NCI-H345 (cell line): ENCODE results near the gene NEURL3.

Source experiments
- DNase-seq: peaks from one replicate; lab custom pipeline; 2025; lab: John Stamatoyannopoulos, UW

Gene NEURL3

DNA sequence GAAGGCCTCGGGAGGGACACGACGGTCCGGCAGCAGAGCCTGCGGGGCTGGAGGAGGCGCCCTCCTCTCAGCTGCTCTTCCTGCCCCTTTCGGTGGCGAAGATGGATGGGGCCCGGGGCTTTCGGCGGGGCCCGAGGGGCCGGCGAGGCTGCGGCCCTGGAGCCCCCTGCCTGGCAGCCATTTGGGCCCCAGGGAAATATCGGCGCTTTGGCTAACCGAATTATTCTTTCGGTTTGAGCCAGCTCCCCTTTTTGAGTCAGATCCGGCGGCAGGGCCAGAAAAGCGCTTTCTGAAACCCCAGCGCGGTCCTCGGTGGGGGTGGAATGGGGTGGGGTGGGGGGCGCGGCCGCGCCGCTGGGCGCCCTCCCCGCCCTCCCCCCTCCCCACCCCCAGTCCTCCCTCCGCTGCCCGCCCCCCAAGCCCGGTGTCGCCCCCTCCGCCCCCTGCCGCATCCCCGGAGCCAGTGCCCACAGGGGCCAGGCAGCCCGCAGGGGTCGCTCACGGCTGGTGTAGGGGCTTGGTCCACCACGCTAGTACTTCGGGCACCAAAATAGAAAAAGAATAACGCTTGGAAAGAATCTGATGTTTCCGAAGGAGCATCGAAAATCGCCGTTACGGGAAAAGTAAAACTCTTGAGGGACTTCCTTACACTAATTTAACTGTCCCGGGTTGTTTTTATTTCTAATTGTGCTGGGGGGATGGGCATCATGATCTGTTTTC lies 22.3 kb upstream of the NEURL3 start:
- DNase-seq, result no peak

DNA sequence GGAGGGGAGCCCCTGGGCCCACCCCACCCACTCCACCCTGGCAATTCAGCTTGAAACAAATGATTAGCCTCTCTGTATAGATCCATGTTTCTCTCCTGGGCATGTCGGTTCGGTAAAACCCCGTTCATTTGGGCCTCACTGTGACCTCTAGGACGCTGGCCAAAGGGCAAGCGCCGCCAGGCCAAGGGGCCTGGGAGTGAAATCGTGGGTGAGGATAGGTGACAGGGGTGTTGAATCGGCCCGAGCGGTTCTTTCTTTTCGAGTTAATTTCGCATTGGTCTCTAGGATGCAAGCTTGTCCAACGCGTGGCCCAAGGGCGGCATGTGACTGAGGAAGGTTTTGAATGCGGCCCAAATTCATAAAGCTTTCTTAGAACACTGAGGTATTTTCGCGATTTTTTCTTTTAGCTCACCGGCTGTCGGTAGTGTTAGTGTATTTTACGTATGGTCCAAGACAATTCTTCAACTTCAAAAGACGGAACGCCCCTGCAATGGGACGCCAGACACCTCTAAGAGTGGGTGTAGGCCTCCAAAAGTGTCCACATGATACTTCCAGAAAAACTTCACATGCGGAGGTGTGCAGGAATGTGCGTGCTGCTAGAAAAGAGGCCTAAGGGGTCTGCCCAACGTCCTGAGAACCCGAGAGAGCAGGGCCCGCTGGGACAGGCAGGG lies 21.6 kb upstream of the NEURL3 start:
- no peak for DNase-seq

DNA sequence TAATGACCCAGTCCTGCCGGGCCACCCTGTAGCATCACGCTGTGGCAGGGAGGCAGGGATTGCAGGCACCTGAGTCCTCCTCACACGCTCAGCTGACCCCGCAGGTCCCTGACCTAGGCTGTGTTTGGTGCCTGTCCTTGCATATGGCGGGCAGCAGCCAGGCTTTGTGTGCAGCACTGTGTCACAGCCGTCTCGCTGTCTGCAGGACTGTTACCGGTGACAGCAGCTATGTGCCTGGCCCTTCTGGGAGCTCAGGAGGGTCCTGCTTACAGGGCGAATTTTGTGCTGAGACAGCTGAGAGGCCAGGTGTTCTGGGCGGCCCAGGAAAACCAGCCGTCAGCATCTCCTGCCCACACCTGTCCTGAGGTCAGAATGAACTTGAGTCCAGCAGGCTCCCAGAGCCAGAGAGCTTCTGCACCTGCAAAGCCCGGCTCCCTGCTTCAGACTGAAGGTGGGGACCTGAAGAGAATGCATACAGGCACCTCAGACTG lies 21.0 kb upstream of the NEURL3 start:
- no peak for DNase-seq

DNA sequence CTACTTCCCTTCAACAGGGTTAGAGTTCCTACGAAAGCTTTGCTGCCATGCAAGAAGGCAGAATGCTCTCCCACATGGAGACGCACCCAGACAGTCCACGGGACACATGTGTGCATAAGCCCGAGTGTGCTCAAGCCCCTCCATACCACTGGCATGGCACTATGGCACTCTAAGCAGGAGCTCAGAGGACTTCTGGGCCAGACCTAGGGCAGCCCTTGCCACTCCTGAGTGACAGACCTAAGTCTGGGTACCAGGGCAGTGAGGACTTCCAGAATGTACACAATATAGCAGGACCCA lies 20.0 kb upstream of the NEURL3 start:
- no peak for DNase-seq

DNA sequence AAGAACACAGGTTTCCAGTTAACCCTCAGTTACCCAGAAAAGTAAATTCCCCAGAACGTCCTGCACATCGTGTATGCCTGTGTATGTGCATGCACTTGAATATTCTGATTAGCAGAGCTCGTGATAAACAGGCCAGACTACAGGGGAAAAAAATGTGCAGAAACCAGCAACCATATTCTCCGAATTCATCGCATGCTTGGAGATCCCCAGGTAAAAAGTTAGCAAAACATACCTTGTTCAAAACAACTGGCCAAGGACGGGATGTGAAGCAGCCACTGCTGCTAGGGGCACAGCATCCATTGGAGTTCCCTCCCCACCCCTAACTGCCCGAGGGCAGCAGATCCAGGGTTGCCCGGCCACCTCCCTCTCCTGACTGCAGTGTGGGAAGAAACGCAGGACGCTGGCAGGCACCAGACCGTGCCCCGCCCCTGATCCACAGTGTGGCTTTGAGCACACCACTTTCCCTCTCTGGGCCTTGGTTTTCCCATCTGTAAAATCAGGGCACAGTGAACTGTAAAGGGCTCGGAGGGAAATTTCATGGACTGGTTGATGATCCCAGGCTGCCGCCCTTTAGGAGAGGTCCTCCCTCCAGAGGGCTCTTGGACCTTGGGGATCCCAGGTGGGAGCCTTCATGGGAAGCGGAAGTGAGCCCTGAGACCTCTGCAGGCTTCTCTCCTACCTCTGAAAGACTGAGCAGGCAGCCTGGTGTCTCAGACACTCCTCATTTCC lies 19.5 kb upstream of the NEURL3 start:
- no peak for DNase-seq

DNA sequence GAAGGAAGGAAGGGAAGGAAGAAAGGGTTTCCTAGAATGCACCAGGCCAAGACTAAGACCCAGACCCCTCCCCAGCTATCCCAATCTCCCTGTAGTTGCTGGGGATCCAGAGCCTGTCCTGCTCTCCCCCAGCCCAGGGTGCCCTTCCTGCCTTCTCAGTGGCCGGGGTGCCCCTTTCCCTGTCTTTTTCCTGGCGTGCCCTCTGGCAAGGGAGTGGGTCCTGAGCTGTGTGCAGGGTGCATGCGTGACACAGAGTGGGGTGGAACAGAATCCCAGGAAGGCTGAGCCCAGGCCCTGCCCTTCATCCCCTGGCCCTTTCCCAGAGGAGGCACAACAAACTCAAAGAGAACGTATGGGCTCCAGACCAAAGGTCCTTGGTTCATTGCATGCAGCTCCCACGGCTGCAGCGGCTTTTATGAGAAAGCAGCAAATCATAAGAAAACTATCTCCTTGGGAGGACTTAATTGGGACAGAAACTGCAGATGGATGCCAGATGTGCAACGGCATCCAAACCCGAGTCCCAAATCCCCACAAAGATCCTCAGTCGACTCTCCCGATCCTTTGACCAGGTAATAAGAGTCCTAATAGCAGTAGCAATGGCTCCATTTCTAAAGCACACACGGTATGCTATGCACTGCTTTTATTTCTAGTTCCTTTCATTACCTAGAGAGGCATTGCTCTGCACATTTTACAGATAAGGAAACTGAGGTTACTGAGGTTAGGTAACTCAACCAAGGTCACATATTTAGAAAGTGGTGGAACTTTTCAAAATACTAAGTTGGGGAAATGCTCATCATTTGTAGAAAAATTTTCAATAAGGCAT lies 18.7 kb upstream of the NEURL3 start:
- no peak for DNase-seq

DNA sequence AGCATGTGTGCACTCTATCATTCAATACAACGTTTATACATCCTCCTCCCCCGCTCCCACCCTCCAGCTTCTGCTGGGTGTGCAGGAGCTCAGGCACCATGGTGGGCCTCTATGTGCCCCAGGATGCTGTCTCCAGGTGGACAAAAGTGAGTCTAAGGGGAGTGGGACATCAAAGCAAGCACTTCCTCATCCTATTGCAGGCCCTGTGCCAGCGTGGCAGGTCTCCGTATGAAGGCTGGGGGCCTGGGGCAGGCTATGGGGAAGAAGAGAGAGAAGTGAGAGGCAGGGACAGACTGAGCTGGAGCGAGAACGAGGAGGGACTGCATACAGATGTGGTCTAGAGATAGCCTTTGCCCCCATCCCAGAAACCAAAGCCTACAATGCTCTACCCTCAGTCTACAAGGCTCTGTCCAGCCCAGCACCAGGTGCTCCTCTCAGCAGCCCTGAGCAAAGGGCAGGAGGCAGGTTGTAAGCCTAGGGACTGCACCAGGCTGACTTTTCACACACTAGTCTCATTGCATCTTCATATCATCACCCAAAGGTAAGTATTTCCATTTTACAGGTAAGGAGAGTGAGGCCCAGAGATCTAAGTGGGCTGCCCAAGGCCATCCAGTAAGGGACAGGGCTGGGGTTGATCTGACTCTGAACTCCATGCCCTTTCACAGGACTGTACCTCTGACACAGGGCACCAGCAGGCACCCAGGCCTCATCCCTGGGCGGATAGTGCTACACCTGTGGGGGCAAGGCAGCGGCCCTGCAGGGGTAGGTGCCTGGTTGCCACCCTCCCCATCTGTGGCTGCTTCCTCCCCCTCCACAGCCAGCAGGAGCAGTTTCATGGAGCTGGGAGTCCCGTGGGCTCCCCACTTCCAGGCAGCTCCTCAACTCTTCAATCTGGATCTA lies 17.4 kb upstream of the NEURL3 start:
- DNase-seq, result no peak

DNA sequence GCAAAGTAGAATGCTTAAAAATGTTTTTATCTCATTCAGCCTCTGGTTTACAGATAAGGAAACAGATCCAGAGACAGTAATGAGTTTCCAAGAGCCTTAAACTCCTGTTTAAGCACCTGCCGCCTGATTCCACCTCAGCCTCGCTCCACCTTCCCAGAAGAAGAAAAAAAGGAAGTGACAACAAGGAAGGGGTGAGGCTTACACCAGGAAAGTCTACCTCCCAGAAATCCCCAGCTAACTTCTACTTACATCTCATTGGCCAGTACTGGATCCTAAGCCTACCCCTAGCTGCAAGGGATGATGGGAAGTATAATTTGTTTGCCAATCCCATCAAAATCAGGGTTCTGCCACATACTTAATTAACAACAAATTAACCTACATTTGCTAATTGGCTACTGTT lies 16.1 kb upstream of the NEURL3 start:
- no peak for DNase-seq

DNA sequence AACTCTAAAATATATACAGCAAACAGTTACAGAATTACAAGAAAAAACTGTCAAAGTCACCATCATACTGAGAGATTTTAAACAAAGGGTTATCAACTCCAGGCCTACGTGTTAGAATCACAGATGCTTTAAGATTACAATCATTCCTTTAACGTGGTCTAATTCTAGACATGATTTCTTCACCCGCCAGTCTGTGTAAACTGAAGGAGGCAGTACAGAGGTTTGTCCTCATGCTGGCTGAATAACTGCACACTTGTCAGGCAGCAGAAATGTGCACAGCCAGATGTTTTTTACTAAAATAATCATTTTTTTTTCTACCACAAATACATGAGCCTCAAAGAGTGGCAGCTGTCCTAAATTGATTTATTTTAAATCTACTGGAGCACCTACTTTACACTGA lies 15.5 kb upstream of the NEURL3 start:
- no peak for DNase-seq

DNA sequence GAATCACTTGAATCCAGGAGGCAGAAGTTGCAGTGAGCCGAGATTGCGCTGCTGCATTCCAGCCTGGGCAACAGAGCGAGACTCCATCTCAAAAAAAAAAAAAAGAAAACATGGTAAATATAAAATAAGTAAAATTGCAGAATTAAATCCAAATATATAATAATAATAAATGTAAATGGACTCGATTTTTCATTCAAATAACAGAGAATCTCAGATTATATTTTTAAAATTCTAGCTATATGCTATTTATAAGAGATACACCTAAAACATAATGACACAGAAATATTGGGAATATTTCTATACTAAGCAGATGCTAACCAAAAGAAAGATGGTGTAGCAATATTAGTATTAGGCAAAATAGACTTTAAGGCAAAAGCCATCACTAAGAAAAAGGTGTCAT lies 15.1 kb upstream of the NEURL3 start:
- DNase-seq, result no peak

DNA sequence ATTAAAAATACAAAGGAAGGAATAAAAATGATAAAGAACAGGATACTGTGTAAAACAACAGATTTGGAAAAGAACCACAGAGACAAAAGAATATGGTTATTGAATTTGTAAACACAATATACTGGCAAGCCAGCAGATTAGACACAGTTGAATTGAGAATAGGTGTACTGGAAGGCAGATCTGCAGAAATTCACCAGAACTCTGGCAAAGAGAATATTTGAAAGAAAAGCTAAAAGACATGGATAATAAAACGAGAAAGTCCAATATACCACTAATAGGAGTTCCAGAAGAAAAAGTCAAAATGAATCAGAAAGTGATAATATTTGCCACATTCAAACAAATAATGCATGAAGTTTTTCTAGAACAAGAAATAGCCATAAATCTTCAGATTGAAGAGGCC lies 11.9 kb upstream of the NEURL3 start:
- no peak for DNase-seq

DNA sequence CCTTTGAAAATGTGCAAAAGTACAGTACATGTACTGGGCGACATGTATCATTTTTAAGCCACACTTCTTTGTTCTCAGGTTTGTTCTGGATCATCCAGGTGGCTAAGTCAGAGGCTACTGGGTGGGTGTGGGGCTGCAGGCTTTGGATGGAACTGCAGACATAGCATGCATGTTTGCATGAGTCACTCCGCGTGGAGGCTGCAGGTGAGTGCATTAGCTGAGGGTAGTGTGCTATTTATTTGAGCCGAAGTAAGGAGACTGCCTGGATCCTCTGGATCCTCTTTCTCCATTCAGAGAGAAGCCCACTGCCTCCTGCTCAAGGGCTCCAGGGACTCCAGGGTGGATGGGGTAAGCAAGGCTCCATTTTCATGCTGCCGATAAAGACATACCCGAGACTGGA lies 9.4 kb upstream of the NEURL3 start:
- no peak for DNase-seq

DNA sequence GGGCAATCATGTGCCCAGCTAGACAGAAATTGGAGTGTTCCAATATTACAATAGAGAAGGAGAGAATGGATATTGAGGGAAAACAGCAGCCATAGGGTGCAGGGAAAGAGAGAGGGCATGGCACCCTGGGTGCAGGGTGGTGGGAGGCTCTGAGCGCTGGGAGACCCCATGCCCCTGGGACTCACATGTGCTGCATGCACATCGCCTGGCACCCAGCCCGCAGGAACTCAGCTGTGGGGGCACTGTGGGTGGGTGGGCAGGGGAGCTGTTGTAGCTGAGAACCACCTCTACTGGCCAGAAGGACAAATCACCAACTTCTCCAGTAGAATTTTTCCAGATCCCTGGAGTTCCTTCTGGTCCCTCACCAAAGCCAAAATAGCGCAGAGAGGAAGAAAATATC lies 7.2 kb upstream of the NEURL3 start:
- DNase-seq, result no peak

DNA sequence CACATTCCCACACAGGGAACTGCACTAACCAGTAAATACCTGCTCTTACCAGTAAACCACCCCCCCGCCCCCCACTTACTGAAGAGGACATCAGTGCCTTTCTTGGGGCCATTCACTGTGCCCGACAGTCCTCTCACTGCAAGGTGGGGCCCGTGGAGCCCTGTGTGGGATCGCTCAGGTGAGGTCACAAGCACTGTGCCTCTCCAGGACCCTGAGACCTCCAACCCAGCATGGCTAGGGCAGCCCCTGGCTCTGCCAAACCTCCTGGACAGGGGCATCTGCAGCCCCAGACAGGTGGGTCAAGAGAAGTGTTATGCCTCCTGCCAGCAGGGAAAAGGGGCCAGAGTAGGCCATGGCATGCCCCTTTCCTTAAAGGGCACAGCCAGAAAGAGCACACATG lies 6.7 kb upstream of the NEURL3 start:
- DNase-seq, result no peak

DNA sequence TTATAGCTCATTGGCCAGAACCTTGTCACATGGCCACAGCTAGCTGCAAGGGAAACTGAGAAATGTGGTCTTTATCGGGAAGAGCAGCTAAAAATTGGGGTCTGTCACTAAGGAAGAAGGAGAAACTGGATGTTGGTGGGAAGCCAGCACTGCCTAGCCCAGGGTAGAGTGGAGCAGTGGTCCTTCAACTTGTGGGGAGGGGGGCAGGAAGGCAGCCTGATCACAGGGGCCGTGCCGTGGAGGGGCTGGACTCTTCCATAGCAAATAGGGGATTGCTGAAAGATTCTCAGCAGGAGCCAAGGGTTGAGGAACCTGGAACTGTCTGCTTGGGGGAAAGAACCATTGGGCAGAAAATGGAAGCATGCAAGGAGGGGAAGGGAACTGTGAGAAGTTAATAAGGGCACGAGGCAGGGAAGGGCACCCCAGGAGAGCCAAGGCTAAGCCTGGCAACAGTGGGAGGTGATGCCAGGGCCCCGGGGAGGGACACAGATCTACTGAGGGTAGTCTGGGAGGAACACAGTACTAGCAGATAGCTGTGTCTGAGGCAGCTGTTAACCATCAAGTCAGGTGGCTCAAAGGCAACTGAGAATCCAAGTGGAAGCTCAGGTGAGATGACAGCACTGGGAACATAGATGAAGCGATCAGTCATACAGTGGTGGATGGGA lies 5.9 kb upstream of the NEURL3 start:
- DNase-seq, result no peak

DNA sequence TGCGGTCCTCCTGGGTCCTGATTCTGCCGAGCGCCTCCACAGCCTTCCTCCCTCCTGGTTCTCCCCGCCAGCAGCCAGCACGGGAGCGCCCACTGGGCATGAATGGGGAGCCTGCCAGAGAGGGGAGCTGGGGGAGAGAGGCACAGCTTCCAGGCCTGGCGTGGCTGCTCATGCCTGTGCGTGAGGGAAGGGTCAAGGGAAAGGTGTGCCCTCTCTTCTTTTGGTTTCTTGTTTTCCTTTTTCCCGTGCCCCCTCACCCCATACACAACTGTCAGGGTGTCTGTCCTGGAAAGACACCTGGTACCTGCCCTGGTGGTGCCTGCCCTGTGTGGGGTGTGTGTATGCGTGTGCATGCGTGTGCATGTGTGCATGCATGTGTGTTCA lies 4.7 kb upstream of the NEURL3 start:
- no peak for DNase-seq

DNA sequence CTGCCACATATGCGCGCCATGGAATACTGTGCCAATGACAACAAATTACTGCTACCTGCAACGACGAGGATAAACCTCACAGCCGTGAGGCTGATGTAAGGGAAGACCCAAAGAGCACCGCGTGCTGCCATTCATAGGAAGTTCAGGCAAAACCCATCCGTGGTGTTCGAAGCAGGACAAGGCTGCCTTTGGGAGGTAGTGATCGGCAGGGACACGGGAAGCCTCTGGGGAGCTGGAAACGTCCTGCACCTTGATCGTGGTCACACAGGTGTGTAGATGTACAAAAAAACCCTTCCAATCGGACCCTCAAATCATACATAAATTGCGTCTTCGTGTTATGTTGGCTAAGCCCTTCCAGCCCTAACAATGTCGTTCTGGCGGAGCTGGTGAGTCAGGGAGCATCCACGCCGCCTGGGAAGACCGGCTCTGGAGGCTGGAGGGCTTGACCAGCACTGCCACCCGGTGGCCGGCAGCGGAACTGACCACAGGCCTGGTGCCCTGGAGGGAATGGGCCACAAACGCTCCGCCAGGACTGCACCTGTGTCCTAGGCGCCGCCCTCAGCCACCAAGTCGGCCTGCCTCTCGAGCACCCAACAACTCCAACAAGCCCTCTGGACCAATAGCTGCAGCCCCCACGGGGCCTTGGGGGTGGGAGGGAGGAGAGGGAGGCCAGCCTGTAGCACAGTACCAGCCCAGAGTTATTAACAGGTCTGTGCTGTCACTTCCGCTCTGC lies 4.1 kb upstream of the NEURL3 start:
- peak; percentile 79 for DNase-seq

DNA sequence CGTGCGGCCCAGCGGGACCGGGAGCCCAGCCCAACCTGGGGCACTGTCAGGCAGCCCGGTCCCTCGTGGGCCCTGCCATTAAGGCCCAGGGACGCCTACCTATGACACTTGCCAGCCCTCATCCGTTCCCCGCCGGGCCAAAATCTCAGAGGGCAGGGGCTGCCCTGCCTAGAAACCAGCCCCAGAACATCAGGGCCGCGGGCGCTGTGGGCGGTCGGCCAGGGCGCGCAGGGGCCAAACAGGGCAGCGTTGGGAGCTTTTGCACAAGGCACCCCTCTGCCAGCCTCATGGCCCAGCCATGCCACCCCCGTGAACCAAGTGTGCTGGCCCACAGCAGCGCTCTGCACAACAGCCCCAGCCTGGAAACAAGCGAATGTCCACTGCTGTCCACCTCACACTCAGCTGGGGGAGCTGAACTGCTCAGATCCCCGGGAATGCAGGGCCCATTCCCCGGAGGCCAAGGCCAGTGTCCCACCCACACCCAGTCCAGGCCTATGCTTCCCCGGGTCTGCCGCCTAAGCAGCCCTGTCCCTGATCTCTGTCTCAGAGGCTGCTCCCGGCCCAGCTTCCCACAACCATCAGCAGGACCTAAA lies 3.5 kb upstream of the NEURL3 start:
- no peak for DNase-seq

DNA sequence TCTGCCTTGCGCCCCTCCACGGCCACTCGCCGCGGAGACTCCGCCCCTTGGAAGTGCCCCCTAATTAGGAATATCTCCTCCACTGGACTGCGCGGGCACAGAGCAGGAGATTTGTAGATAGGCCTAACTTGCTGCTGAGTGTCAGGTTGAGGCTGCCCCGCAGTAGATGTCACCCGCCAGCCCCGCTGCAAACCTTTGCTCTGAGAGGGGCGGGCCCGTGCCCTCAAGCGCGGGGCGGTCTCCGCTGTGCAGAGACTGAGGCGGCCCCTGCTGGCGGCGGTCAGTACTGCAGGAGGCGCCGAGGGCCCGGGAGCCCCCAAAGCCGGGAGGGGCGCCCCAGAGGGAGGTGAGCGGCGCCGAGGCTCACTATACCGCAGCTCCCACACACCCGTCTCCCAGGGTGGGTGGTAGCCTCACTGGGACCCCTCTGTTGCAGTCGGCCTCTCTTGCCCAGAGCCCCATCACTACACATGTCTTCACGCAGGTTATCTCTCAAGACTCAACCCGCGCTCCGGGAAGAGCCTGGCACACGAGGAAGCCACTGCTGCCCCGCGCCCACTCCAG lies 2.9 kb upstream of the NEURL3 start:
- DNase-seq, result peak; percentile 68

DNA sequence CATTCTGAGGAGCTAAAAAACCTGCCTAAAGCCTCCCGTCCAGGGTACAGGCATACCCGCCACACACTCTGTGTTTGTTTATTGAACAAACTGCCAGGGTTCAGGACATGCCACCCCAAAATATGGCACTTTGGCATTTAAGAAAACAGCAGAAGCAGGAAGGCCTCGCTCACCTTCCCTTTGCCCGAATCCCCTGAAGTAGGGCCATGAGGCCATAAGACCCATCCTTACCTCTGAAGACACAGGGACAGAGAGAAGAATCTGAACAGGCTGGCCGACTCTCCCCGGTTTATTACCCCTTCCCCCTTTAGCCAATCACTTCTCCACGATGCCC lies 1.7 kb upstream of the NEURL3 start:
- no peak for DNase-seq
